Panc1 (cell line): ENCODE measurements around the gene AFF3.

Source experiments
- CTCF ChIP-seq: fragments of 450-650 bp; IDR thresholded peaks from 2 replicates; pipeline ENCODE4 v1.5.1; 2017; ENCODE audit warnings: mild to moderate bottlenecking
- POLR2AphosphoS5 ChIP-seq: IDR thresholded peaks from 2 replicates; pipeline ENCODE4 v1.6.1; 2012; ENCODE audit warnings: mild to moderate bottlenecking, low read depth, low read length, moderate library complexity
- REST ChIP-seq, 2 experiments: IDR thresholded peaks; 2 replicates each; pipeline ENCODE4 v1.6.1; 2011 to 2012; ENCODE audit warnings: low read depth in 2 of 2, control low read depth in 1 of 2, low read length in 1 of 2, mild to moderate bottlenecking in 1 of 2, moderate library complexity in 1 of 2; ENCODE audit not compliant: insufficient read depth in 1 of 2
- SIN3A ChIP-seq: IDR thresholded peaks from 2 replicates; pipeline ENCODE4 v1.6.1; 2012; ENCODE audit warnings: low read depth, mild to moderate bottlenecking, low read length, moderate library complexity, borderline replicate concordance; ENCODE audit not compliant: insufficient read depth
- TCF7L2 ChIP-seq: IDR thresholded peaks from 2 replicates; pipeline ENCODE4 v1.6.1; 2011; ENCODE audit warnings: mild to moderate bottlenecking, low read depth, low read length, inconsistent platforms

DNA sequence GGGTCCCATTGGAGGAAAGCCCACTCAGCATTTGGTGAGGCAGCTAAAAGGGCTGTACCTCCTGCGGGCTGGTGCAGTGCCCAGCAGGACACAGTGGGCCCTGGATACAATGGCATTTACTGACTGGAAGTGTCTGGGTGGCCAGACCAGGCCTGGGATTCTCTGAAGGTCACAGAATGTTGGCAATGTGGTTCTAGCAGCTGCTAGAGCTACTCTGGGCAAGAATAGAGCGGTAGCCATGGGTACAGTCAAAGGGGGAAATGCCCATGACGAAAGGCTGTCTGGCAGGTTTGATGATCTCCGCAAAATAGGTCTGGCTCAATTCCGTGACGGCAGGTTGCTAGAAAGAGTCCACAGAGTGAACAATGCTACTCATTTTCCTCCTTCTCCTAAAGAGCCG, 241.8 kb downstream of the AFF3 start:
- no peak for TF ChIP-seq CTCF
- no peak for TF ChIP-seq SIN3A
- no peak for TF ChIP-seq TCF7L2
- no peak for TF ChIP-seq POLR2AphosphoS5
- TF ChIP-seq REST (IDR thresholded peaks at IDR 0.05; ENCODE audit: insufficient read depth in 1 of 2, low read depth in 2 of 2, low read length in 1 of 2), result no peak
